HepG2 (cell line): ENCODE measurements around the gene STUM. TPM values are rescaled to one million over a fixed set of nuclear protein-coding genes. Genes with fewer than 3 reads are reported as not detected.

Experiments used
- ATAC-seq: fragments of 200-7000 bp; cut with Tn5 transposase; 3 replicates; pipeline ENCODE4 v1.9.1; 2020; ENCODE audit warnings: mild to moderate bottlenecking, moderate library complexity
- BruUV-seq: library from RNA; stranded (reverse); fragments of 400-500 nt; replicated peaks from 2 replicates; lab custom pipeline; 2021; lab: Mats Ljungman, UMichigan
- CTCF ChIA-PET: fragments of 300-600 bp; formaldehyde crosslinking; extraction: SDS; loops from one replicate; lab custom pipeline; 2021; ENCODE audit warnings: low total read pairs, inconsistent platforms, low intra/inter-chr PET ratio; lab: Yijun Ruan, JAX
- POLR2A ChIA-PET: fragments of 350-600 bp; sonication (Branson Sonifier 250); formaldehyde crosslinking; loops from one replicate; lab custom pipeline; 2020; ENCODE audit warnings: antibody characterized with exemption, inconsistent platforms; lab: Yijun Ruan, JAX
- DNase-seq: peaks from one replicate; pipeline ENCODE4 v3.0.0-alpha.2; 2015; ENCODE audit warnings: low spot score
- FAIRE-seq: peaks from 3 replicates; lab custom pipeline; 2011; peaks lifted over from hg19 to GRCh38; lab: Jason Lieb, UNC
- H2AFZ ChIP-seq: one replicate; pipeline ENCODE4 v1.6.1; 2011; ENCODE audit warnings: low read length, inconsistent platforms
- H3K27ac ChIP-seq: fragments of 300-600 bp; 3 replicates; pipeline ENCODE4 v1.8.0; 2011; ENCODE audit warnings: mixed run types, mild to moderate bottlenecking, mixed read lengths, low read length, inconsistent platforms; ENCODE audit not compliant: insufficient read depth; ENCODE audit errors: extremely low read length
- H3K27me3 ChIP-seq, 2 experiments: fragments of 200-600 bp in 1 of 2; 2 replicates in 1 of 2; 3 replicates in 1 of 2; pipeline versions ENCODE4 v1.6.0 to v1.8.0; 2011; ENCODE audit warnings: low read length in 2 of 2, mild to moderate bottlenecking in 2 of 2, moderate library complexity in 2 of 2, inconsistent platforms in 1 of 2; ENCODE audit not compliant: insufficient read depth in 2 of 2, control insufficient read depth in 1 of 2
- H3K36me3 ChIP-seq, 2 experiments: fragments of 200-600 bp in 1 of 2; replicated peaks in 1 of 2; 2 replicates in 1 of 2; 3 replicates in 1 of 2; pipeline versions ENCODE4 v1.5.1 to v1.8.0; 2011; ENCODE audit warnings: low read length in 2 of 2, inconsistent platforms in 1 of 2; ENCODE audit not compliant: insufficient read depth in 2 of 2, control insufficient read depth in 1 of 2
- H3K4me1 ChIP-seq: 2 replicates; pipeline ENCODE4 v1.5.1; 2012; ENCODE audit warnings: low read length, inconsistent platforms; ENCODE audit not compliant: insufficient read depth
- H3K4me2 ChIP-seq: 2 replicates; pipeline ENCODE4 v1.6.0; 2011; ENCODE audit warnings: low read depth, low read length, inconsistent platforms
- H3K4me3 ChIP-seq, 3 experiments: fragments of 200-600 bp in 1 of 3; sonication (generic), shearing (Covaris generic) in 1 of 3; replicated peaks in 1 of 3; 2 replicates each; pipeline ENCODE4 v1.5.1; 2011 to 2016; ENCODE audit warnings: low read length in 3 of 3, inconsistent platforms in 2 of 3, low read depth in 2 of 3, mild to moderate bottlenecking in 2 of 3, control low read depth in 1 of 3, mixed read lengths in 1 of 3; ENCODE audit not compliant: insufficient read depth in 1 of 3
- H3K79me2 ChIP-seq: one replicate; pipeline ENCODE4 v1.6.1; 2011; ENCODE audit warnings: low read length, inconsistent platforms; ENCODE audit not compliant: insufficient read depth
- H3K9ac ChIP-seq: 2 replicates; pipeline ENCODE4 v1.6.0; 2011; ENCODE audit warnings: mild to moderate bottlenecking, low read depth, low read length, inconsistent platforms; ENCODE audit not compliant: insufficient read depth
- H3K9me3 ChIP-seq: 2 replicates; pipeline ENCODE4 v1.5.1; 2012; ENCODE audit warnings: mild to moderate bottlenecking, low read length
- H4K20me1 ChIP-seq: 2 replicates; pipeline ENCODE4 v1.6.0; 2011; ENCODE audit warnings: inconsistent platforms, mild to moderate bottlenecking, low read length, moderate library complexity; ENCODE audit not compliant: insufficient read depth
- ARNT ChIP-seq: fragments of 450-650 bp; IDR thresholded peaks from 2 replicates; pipeline ENCODE4 v1.6.1; 2017
- FOSL1 ChIP-seq: sonication (generic); formaldehyde crosslinking; IDR thresholded peaks from 2 replicates; pipeline ENCODE4 v1.9.0; 2021; ENCODE audit warnings: missing genetic modification reagents, borderline replicate concordance
- GZF1 ChIP-seq: sonication (generic); formaldehyde crosslinking; IDR thresholded peaks from 2 replicates; pipeline ENCODE4 v1.5.1; 2020; ENCODE audit warnings: mild to moderate bottlenecking, missing genetic modification reagents
- RBAK ChIP-seq: sonication (generic); formaldehyde crosslinking; IDR thresholded peaks from 2 replicates; pipeline ENCODE4 v1.5.1; 2020; ENCODE audit warnings: mild to moderate bottlenecking, missing genetic modification reagents
- RBM22 ChIP-seq: fragments of 200-400 bp; formaldehyde crosslinking; optimal IDR thresholded peaks from 2 replicates; pipeline ENCODE3; 2017; ENCODE audit warnings: mild to moderate bottlenecking, low read length, moderate library complexity
- RFX1 ChIP-seq: fragments of 450-650 bp; IDR thresholded peaks from 2 replicates; pipeline ENCODE4 v1.6.1; 2017
- SMC3 ChIP-seq: IDR thresholded peaks from 2 replicates; pipeline ENCODE4 v1.6.1; 2011; ENCODE audit warnings: low read length, improper control_type of control experiment
- SRSF4 ChIP-seq: fragments of 200-400 bp; formaldehyde crosslinking; IDR thresholded peaks from one replicate; pipeline ENCODE4 v1.6.1; 2018; ENCODE audit warnings: mild to moderate bottlenecking, low read depth, low read length, moderate library complexity; ENCODE audit not compliant: poor library complexity, severe bottlenecking
- ZBTB42 ChIP-seq: sonication (generic); formaldehyde crosslinking; IDR thresholded peaks from 2 replicates; pipeline ENCODE4 v1.5.0; 2020; ENCODE audit warnings: mild to moderate bottlenecking, missing genetic modification reagents
- ZKSCAN1 ChIP-seq: fragments of 150-350 bp; IDR thresholded peaks from 2 replicates; pipeline ENCODE4 v1.6.1; 2014; ENCODE audit warnings: low read length
- ZNF101 ChIP-seq: sonication (generic); formaldehyde crosslinking; IDR thresholded peaks from 2 replicates; pipeline ENCODE4 v1.4.0; 2020; ENCODE audit warnings: mild to moderate bottlenecking, low read depth, missing genetic modification reagents, borderline replicate concordance
- ZNF256 ChIP-seq: sonication (generic); formaldehyde crosslinking; conservative IDR thresholded peaks from 2 replicates; pipeline ENCODE4 v1.4.0; 2020; ENCODE audit warnings: missing genetic modification reagents
- ZNF282 ChIP-seq: fragments of 450-650 bp; IDR thresholded peaks from 2 replicates; pipeline ENCODE4 v1.6.1; 2018; ENCODE audit not compliant: partially characterized antibody
- ZNF512 ChIP-seq: sonication (generic); formaldehyde crosslinking; IDR thresholded peaks from 2 replicates; pipeline ENCODE4 v1.4.0; 2020; ENCODE audit warnings: mild to moderate bottlenecking, missing genetic modification reagents
- ZNF589 ChIP-seq: sonication (generic); formaldehyde crosslinking; conservative IDR thresholded peaks from 2 replicates; pipeline ENCODE4 v1.8.0; 2022; ENCODE audit warnings: mild to moderate bottlenecking, moderate library complexity, missing genetic modification reagents
- ZNF619 ChIP-seq: sonication (generic); formaldehyde crosslinking; IDR thresholded peaks from 2 replicates; pipeline ENCODE4 v1.4.0; 2020; ENCODE audit warnings: mild to moderate bottlenecking, missing genetic modification reagents
- ZNF850 ChIP-seq: sonication (generic); formaldehyde crosslinking; conservative IDR thresholded peaks from 2 replicates; pipeline ENCODE4 v1.9.0; 2021; ENCODE audit warnings: mild to moderate bottlenecking, missing genetic modification reagents
- whole genome bisulfite sequencing: methylation state at CpG from one replicate; pipeline ENCODE4 v1.1.6; 2017; ENCODE audit warnings: low lambda C conversion rate; 5-methylcytosine and 5-hydroxymethylcytosine counted together
- in situ Hi-C: cut with HindIII; loops from 2 replicates; pipeline ENCODE4 v1.10.0; 2017; ENCODE audit warnings: low pct_unique_long_range_greater_than_20kb; ENCODE audit not compliant: extremely low pct_ligation_motif_present
- intact Hi-C: fragments of 100-400 bp; cut with micrococcal nuclease; formaldehyde crosslinking; loops from one replicate; pipeline ENCODE4 v1.10.0; 2022; ENCODE audit not compliant: unreplicated experiment
- polyA plus RNA-seq, 8 experiments: library from polyadenylated mRNA; depleted of rRNA in 3 of 8; stranded (reverse) in 7 of 8; unstranded in 1 of 8; fragments of >200 nt; fragmentation: Illumina TruSeq in 4 of 8; extraction: Trizol in 4 of 8; gene quantifications; 2 replicates each; pipeline versions ENCODE4 v1.2.1 to v1.2.3, GENCODE V29; 2011 to 2016; ENCODE audit warnings: low read depth in 4 of 8, missing spikeins in 1 of 8, mixed read lengths in 1 of 8; ENCODE audit not compliant: insufficient read depth in 1 of 8
- total RNA-seq, 5 experiments: library from RNA; depleted of rRNA; stranded (reverse); fragments of >200 nt; fragmentation: Illumina TruSeq; extraction: Trizol; gene quantifications; 2 replicates each; pipeline ENCODE4 v1.2.3, GENCODE V29; 2016; ENCODE audit warnings: low read depth in 1 of 5
- TF ChIP-seq, protein P1 (sequence below), 2 experiments: sonication (generic) in 1 of 2; formaldehyde crosslinking in 1 of 2; IDR thresholded peaks; 2 replicates each; pipeline versions ENCODE4 v1.4.0 to v1.6.1; 2018 to 2020; ENCODE audit warnings: missing genetic modification reagents in 2 of 2, borderline replicate concordance in 1 of 2, low read depth in 1 of 2, mild to moderate bottlenecking in 1 of 2, missing biosample characterization in 1 of 2

Gene STUM
- total and polyA plus RNA-seq, 2 of the 13 experiments (the other 11 are each of a cell fraction or from before 2014, with no cell fraction given) = not detected

DNA sequence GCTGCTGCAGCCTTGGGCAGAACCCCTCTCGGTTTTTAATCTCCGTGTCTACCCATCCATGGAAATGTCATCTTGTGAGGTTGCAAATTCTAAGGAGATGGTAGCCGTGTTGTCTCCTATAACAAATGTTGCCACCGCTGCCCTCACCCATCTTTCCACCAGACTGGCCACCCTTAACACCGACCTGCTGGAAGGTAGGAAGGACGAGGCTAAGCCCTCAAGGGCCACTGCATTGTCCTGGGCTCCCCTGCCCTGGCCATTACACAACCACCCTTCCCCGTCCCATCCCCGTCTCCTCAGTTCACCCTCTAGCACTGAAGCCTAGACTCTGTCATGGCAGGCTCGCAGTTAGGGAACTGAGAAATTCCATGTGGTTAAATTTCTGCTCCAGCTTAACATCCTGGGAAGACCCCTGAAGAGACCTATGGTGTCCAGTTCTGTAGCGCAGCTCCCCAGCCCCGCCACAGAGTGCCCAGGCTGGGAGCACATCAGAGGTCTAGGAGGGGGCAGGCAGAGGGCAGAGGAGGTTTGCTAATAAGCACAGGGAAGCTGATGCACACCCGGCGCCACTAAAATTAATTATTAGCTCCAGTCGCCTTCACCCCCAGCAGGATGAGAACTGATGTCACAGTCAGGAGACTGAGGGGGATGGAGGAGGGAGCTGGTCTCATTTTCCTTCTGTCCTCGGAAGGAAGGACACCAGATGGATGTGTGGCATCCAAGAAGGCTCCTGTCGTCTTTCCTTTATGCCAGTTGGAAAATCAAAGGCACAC, 38.3 kb downstream of the STUM start:
- no peak overlapping the region for H3K4me3 ChIP-seq
- ChIA-PET CTCF (no interaction called here), POLR2A (no interaction called here)
- no peaks in the 10 kb centered on the region for H3K4me1 ChIP-seq
- ATAC-seq (no peak), FAIRE-seq (no peak), DNase-seq (no peak)
- no peaks in the 10 kb centered on the region for H4K20me1 ChIP-seq
- H3K9me3 ChIP-seq = no peaks in the 10 kb centered on the region
- H3K27ac ChIP-seq = no peak overlapping the region
- TF ChIP-seq ZNF850 (CRISPR knock-in tag) = no peak
- no peak for TF ChIP-seq SMC3
- TF ChIP-seq ZNF619 (CRISPR knock-in tag) = no peak
- TF ChIP-seq RFX1 = no peak
- TF ChIP-seq ARNT = no peak
- TF ChIP-seq RBAK (CRISPR knock-in tag) = no peak
- TF ChIP-seq SRSF4 = no peak
- TF ChIP-seq ZNF589 (CRISPR knock-in tag) = no peak
- TF ChIP-seq, protein P1, sequence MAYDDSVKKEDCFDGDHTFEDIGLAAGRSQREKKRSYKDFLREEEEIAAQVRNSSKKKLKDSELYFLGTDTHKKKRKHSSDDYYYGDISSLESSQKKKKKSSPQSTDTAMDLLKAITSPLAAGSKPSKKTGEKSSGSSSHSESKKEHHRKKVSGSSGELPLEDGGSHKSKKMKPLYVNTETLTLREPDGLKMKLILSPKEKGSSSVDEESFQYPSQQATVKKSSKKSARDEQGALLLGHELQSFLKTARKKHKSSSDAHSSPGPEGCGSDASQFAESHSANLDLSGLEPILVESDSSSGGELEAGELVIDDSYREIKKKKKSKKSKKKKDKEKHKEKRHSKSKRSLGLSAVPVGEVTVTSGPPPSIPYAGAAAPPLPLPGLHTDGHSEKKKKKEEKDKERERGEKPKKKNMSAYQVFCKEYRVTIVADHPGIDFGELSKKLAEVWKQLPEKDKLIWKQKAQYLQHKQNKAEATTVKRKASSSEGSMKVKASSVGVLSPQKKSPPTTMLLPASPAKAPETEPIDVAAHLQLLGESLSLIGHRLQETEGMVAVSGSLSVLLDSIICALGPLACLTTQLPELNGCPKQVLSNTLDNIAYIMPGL (CRISPR knock-in tag; IDR thresholded peaks at IDR 0.05; ENCODE audit: borderline replicate concordance in 1 of 2, low read depth in 1 of 2) = no peak
- TF ChIP-seq ZNF512 = no peak
- TF ChIP-seq GZF1 (CRISPR knock-in tag) = no peak
- TF ChIP-seq RBM22 = no peak
- no peak for TF ChIP-seq ZNF101 (CRISPR knock-in tag)
- no peak for TF ChIP-seq ZNF256 (CRISPR knock-in tag)
- TF ChIP-seq FOSL1 (CRISPR knock-in tag) = no peak
- no peak for TF ChIP-seq ZNF282
- no peak for TF ChIP-seq ZKSCAN1
- no peak for TF ChIP-seq ZBTB42 (CRISPR knock-in tag)
- intact Hi-C loops = no loop called here
- no TSS peak for BruUV-seq
- H3K27me3 ChIP-seq = no peaks in the 10 kb centered on the region; a peak in 1 of 5 replicates
- no peak overlapping the region for H3K4me2 ChIP-seq
- in situ Hi-C loops = no loop called here
- no peaks in the 10 kb centered on the region for H3K36me3 ChIP-seq
- H2AFZ ChIP-seq = no peak overlapping the region
- H3K9ac ChIP-seq = no peak overlapping the region
- no peaks in the 10 kb centered on the region for H3K79me2 ChIP-seq
- WGBS = 25% methylated on average over 9 of the region's 16 CpGs
